Measurements from ENCODE around the gene ATP8B3. TPM values are rescaled to one million over a fixed set of nuclear protein-coding genes. Genes with fewer than 3 reads are reported as not detected.

ATP8B3 gene
- total RNA-seq, 1 donor from 2014 or later, result 0.52 TPM

DNA sequence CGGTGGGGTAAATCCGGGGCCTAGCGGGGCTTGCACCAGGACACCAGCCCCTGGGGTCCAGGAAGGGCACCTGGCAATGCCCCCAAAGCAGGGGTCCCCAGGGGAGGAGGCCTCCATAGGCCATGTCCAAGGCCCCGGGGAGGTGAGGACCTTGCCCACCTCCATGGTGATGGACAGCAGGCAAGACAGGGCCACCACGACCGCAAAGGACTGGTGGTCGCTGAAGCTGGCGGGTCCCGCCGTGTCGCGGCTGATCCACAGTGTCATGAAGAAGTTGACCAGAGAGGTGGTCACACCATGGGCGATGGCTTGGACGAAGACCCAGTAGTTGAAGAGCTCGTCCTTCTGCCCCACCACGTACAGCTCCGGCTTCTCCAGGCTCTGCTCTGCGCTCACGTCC lies 26.8 kb downstream of the ATP8B3 start:
- Histone ChIP-seq H3K36me3 (ENCODE audit: control insufficient read depth in 3 of 3, insufficient read depth in 3 of 3, low read length in 3 of 3) (no peaks in the 10 kb centered on the region), H3K9me3 (ENCODE audit: control insufficient read depth in 3 of 3, low read length in 3 of 3) (peaks cover 6 to 12% (median 7%) of the 10 kb centered on the region in 3 donors), H3K4me1 (ENCODE audit: control insufficient read depth in 3 of 3, insufficient read depth in 3 of 3, low read length in 3 of 3) (peaks cover 0 to 2% (median 0%) of the 10 kb centered on the region in 3 donors), H3K27me3 (ENCODE audit: control insufficient read depth in 3 of 3, insufficient read depth in 3 of 3, low read length in 3 of 3) (peaks cover 36 to 55% (median 50%) of the 10 kb centered on the region in 3 donors), H3K9ac (ENCODE audit: low read depth in 1 of 3, low read length in 3 of 3) (no peak overlapping the region), H3K4me3 (ENCODE audit: low read length in 3 of 3) (no peak overlapping the region), H3K27ac (ENCODE audit: low read depth, low read length) (no peak overlapping the region)

DNA sequence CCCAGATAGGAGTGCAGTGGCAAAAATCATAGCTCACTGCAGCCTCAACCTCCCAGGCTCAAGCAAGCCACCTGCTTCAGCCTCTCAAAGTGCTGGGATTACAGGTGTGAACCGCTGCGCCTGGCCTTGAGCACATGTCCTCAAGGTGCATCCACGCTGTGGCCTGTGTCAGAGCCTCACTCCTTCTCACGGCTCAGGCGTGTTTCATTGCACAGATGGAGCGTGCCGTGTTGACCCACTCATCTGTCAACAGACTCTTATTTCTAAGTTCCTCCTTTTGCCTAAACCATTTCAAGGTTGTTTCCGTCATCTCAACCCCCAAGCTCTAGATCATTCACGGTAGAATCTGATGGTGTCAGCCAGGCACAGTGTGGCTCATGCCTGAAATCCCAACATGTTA lies 28.2 kb downstream of the ATP8B3 start:
- Histone ChIP-seq H3K4me1 (ENCODE audit: control insufficient read depth in 3 of 3, insufficient read depth in 3 of 3, low read length in 3 of 3) (no peaks in the 10 kb centered on the region), H3K4me3 (ENCODE audit: low read length in 3 of 3) (no peak overlapping the region), H3K27me3 (ENCODE audit: control insufficient read depth in 3 of 3, insufficient read depth in 3 of 3, low read length in 3 of 3) (peaks cover 36 to 56% (median 55%) of the 10 kb centered on the region in 3 donors), H3K36me3 (ENCODE audit: control insufficient read depth in 3 of 3, insufficient read depth in 3 of 3, low read length in 3 of 3) (no peaks in the 10 kb centered on the region), H3K27ac (ENCODE audit: low read depth, low read length) (no peak overlapping the region), H3K9me3 (ENCODE audit: control insufficient read depth in 3 of 3, low read length in 3 of 3) (peaks cover 6 to 12% (median 7%) of the 10 kb centered on the region in 3 donors), H3K9ac (ENCODE audit: low read depth in 1 of 3, low read length in 3 of 3) (no peak overlapping the region)

DNA sequence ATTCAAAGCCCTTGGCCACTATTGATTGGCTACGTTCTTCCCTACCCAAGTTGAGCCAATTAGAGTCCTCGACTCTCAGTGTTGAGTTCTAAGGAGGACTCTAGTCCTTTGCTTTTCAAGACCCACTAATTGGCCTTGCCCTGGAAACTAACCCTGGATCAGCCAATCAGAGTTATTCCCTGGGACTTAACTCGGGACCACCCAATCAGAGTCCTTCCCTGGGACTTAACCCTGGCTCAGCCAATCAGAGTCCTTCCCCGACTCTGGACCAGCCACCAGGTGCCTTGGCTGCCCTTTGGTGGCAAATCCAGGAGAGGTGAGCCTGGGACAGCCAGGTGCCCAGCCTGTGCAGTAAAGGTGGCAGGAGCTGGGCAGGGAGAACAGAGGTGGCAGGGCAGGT lies 28.7 kb downstream of the ATP8B3 start:
- Histone ChIP-seq H3K4me3 (ENCODE audit: low read length in 3 of 3) (no peak overlapping the region), H3K27ac (ENCODE audit: low read depth, low read length) (no peak overlapping the region), H3K9ac (ENCODE audit: low read depth in 1 of 3, low read length in 3 of 3) (no peak overlapping the region), H3K4me1 (ENCODE audit: control insufficient read depth in 3 of 3, insufficient read depth in 3 of 3, low read length in 3 of 3) (no peaks in the 10 kb centered on the region), H3K36me3 (ENCODE audit: control insufficient read depth in 3 of 3, insufficient read depth in 3 of 3, low read length in 3 of 3) (no peaks in the 10 kb centered on the region), H3K27me3 (ENCODE audit: control insufficient read depth in 3 of 3, insufficient read depth in 3 of 3, low read length in 3 of 3) (peaks cover 33 to 56% (median 52%) of the 10 kb centered on the region in 3 donors), H3K9me3 (ENCODE audit: control insufficient read depth in 3 of 3, low read length in 3 of 3) (peaks cover 6 to 12% (median 7%) of the 10 kb centered on the region in 3 donors)

DNA sequence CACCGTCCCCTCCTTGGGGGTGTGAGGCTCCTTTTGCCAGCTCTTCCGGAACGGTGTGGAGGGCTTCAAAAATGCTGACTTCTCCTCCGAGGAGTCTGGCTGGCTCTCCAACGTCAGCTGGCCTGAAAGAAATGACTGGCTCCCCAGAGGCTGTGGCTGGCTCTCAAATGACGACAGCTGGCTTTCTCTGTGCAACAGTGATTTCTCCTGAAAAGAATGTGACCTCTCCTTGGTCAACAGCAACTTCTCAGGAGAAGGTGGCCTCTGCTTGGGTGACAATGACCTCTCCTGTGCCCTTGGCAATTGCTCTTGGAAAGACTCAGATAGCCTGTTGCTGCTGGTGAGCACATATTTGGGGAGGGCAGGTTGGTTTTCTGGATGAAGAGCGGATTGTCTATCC lies 29.6 kb downstream of the ATP8B3 start:
- Histone ChIP-seq H3K9ac (ENCODE audit: low read depth in 1 of 3, low read length in 3 of 3) (no peak overlapping the region), H3K36me3 (ENCODE audit: control insufficient read depth in 3 of 3, insufficient read depth in 3 of 3, low read length in 3 of 3) (no peaks in the 10 kb centered on the region), H3K27me3 (ENCODE audit: control insufficient read depth in 3 of 3, insufficient read depth in 3 of 3, low read length in 3 of 3) (peaks cover 36 to 60% (median 52%) of the 10 kb centered on the region in 3 donors), H3K4me1 (ENCODE audit: control insufficient read depth in 3 of 3, insufficient read depth in 3 of 3, low read length in 3 of 3) (no peaks in the 10 kb centered on the region), H3K4me3 (ENCODE audit: low read length in 3 of 3) (no peak overlapping the region), H3K27ac (ENCODE audit: low read depth, low read length) (no peak overlapping the region), H3K9me3 (ENCODE audit: control insufficient read depth in 3 of 3, low read length in 3 of 3) (peaks cover 6 to 12% (median 7%) of the 10 kb centered on the region in 3 donors)

DNA sequence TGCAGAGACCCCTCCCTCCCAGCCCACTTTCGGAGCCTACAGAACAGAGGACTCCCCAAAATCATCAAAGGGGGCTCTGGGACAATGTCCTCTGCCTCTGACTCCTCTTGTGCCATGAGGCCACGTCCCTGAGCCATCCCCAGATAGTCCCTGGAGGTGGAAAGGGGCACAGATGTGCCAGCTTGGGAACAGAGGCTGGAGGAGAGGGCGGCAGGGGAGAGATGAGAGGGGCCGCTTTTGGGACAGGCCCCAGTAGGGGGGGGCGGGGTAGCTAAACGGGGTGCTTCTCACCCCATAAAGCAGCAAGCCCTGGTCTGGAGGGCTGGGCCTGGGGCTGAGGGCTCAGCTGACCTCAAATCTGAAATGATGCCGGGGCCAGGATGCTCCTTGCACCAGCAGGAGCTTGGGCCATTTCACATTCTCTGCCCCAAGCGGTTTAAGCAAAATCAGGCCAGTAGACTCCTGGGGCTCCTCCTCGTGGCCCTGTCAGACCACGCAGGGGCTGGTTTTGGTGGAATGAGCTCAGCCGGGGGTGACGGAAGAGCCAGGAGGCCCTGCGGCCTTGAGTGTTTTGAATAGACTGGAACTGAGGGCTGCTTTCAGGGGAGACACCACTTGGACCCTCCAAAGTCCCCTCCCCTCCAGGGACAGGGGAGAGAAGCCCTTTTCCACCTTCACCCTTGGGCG lies 31.7 kb downstream of the ATP8B3 start:
- Histone ChIP-seq H3K36me3 (ENCODE audit: control insufficient read depth in 3 of 3, insufficient read depth in 3 of 3, low read length in 3 of 3) (no peaks in the 10 kb centered on the region), H3K4me1 (ENCODE audit: control insufficient read depth in 3 of 3, insufficient read depth in 3 of 3, low read length in 3 of 3) (no peaks in the 10 kb centered on the region), H3K27ac (ENCODE audit: low read depth, low read length) (no peak overlapping the region), H3K9ac (ENCODE audit: low read depth in 1 of 3, low read length in 3 of 3) (no peak overlapping the region), H3K4me3 (ENCODE audit: low read length in 3 of 3) (no peak overlapping the region), H3K9me3 (ENCODE audit: control insufficient read depth in 3 of 3, low read length in 3 of 3) (peaks cover 6 to 12% (median 7%) of the 10 kb centered on the region in 3 donors), H3K27me3 (ENCODE audit: control insufficient read depth in 3 of 3, insufficient read depth in 3 of 3, low read length in 3 of 3) (peaks cover 48 to 67% (median 66%) of the 10 kb centered on the region in 3 donors)

DNA sequence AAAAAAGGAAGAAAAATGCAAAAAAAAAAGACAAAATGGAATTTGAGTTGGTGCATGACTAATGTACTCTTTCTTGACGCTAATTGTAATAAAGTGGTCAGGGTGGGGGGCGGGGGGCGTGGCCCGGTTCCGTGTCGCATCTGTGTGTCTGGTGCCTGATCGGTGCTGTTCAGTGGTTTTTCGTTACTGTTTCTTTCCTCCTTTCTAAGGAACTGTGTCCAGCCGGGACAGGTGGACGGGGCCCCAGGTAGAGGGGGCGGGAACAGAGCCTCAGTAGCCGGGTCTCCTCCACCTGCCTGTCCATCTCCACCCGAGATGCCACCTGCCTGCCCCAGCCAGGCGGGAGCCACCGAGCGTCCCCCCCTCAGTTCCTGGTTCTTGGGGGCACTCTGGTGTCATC lies 32.5 kb downstream of the ATP8B3 start:
- H3K9ac ChIP-seq (ENCODE audit: low read depth in 1 of 3, low read length in 3 of 3), result no peak overlapping the region
- peaks cover 47 to 68% (median 64%) of the 10 kb centered on the region in 3 donors for H3K27me3 ChIP-seq (ENCODE audit: control insufficient read depth in 3 of 3, insufficient read depth in 3 of 3, low read length in 3 of 3)
- peaks cover 6 to 12% (median 9%) of the 10 kb centered on the region in 3 donors for H3K9me3 ChIP-seq (ENCODE audit: control insufficient read depth in 3 of 3, low read length in 3 of 3)
- no peak overlapping the region for H3K4me3 ChIP-seq (ENCODE audit: low read length in 3 of 3)
- no peaks in the 10 kb centered on the region for H3K4me1 ChIP-seq (ENCODE audit: control insufficient read depth in 3 of 3, insufficient read depth in 3 of 3, low read length in 3 of 3)
- no peaks in the 10 kb centered on the region for H3K36me3 ChIP-seq (ENCODE audit: control insufficient read depth in 3 of 3, insufficient read depth in 3 of 3, low read length in 3 of 3)
- no peak overlapping the region for H3K27ac ChIP-seq (ENCODE audit: low read depth, low read length)

DNA sequence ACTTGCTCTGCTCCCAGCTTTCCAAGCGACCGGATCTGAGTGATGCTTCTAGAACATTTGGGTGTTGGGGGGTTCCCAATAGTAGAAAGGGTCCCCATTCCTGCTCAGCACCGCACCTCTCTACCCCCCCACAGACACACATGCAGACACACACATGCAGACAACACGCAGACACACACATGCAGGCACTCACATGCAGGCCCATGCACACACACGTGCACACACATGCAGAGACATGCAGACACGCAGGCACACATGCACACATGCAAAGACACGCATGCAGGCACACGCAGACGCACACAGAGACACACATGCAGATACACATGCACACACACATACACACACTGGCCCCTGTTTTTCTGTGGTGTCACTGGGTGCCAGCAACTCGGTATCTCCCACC lies 34.9 kb downstream of the ATP8B3 start:
- no peak overlapping the region for H3K27ac ChIP-seq (ENCODE audit: low read depth, low read length)
- no peak overlapping the region for H3K4me3 ChIP-seq (ENCODE audit: low read length in 3 of 3)
- H3K36me3 ChIP-seq (ENCODE audit: control insufficient read depth in 3 of 3, insufficient read depth in 3 of 3, low read length in 3 of 3), result no peaks in the 10 kb centered on the region
- no peaks in the 10 kb centered on the region for H3K4me1 ChIP-seq (ENCODE audit: control insufficient read depth in 3 of 3, insufficient read depth in 3 of 3, low read length in 3 of 3)
- no peak overlapping the region for H3K9ac ChIP-seq (ENCODE audit: low read depth in 1 of 3, low read length in 3 of 3)
- H3K27me3 ChIP-seq (ENCODE audit: control insufficient read depth in 3 of 3, insufficient read depth in 3 of 3, low read length in 3 of 3), result peaks cover 41 to 70% (median 58%) of the 10 kb centered on the region in 3 donors
- H3K9me3 ChIP-seq (ENCODE audit: control insufficient read depth in 3 of 3, low read length in 3 of 3), result peaks cover 3 to 6% (median 6%) of the 10 kb centered on the region in 3 donors

DNA sequence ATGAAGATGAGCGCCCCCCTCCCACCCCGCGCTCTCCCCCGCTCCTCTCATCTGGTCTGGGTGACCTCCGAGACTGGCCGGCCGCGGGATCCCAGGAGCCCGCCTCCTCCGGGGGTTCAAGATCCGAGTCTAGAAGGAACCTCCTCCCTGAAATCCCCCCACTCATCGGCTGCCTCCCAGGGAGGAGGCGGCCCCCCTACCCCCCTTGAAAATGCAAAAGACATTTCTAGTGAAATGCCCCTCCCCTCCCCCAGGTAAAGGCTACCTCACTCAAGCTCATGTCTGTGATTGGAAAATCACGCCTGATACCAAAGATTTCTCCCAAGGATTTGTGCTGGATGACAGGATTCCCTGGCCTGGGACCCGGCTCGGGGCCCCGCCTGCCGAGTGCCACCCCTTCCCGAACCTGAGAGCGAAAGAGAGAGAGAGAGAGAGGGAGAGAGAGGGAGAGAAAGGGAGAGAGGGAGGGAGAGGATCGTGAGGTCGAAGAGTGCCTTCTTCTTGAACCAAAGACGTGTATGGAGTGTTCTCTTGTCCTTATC lies 35.4 kb downstream of the ATP8B3 start:
- H3K9ac ChIP-seq (ENCODE audit: low read depth in 1 of 3, low read length in 3 of 3), result no peak overlapping the region
- H3K4me1 ChIP-seq (ENCODE audit: control insufficient read depth in 3 of 3, insufficient read depth in 3 of 3, low read length in 3 of 3), result no peaks in the 10 kb centered on the region
- H3K36me3 ChIP-seq (ENCODE audit: control insufficient read depth in 3 of 3, insufficient read depth in 3 of 3, low read length in 3 of 3), result no peaks in the 10 kb centered on the region
- no peak overlapping the region for H3K4me3 ChIP-seq (ENCODE audit: low read length in 3 of 3)
- peaks cover 1 to 3% (median 1%) of the 10 kb centered on the region in 3 donors for H3K9me3 ChIP-seq (ENCODE audit: control insufficient read depth in 3 of 3, low read length in 3 of 3)
- peaks cover 38 to 66% (median 54%) of the 10 kb centered on the region in 3 donors for H3K27me3 ChIP-seq (ENCODE audit: control insufficient read depth in 3 of 3, insufficient read depth in 3 of 3, low read length in 3 of 3)
- H3K27ac ChIP-seq (ENCODE audit: low read depth, low read length), result no peak overlapping the region

DNA sequence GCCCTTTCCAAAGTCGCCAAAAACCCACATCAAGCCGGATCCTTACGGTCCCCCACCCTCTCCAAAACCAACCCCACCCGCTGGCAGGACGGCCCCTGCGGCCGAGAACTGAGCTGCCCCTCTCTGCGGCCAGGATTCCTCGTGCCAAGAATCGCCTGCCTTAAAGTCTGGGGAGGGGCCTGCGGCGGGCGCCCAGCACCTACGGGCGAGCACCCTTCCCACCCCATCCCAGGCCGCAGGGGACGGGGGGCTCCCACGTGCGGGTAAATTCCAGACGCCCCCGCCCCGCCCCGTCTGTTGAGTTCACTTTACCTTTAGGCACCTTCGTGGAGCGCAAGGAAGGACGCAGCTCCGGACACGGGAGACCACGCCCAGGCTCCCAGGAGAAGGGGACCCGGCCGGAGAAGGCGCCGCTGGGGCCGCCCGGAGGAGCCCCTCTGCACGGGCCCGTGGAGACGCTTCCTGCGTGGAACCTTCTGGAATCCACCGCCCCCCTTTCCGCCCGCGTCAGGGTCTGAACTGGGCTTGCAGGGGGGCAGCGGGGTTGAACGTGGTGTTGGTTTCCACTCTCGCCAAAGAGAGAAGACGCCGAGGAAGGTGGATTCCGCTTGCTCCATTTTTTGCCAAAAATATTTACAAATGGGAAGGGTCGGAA lies 36.0 kb downstream of the ATP8B3 start:
- H3K4me3 ChIP-seq (ENCODE audit: low read length in 3 of 3), result no peak overlapping the region
- no peak overlapping the region for H3K27ac ChIP-seq (ENCODE audit: low read depth, low read length)
- no peak overlapping the region for H3K9ac ChIP-seq (ENCODE audit: low read depth in 1 of 3, low read length in 3 of 3)
- peaks cover 38 to 65% (median 53%) of the 10 kb centered on the region in 3 donors for H3K27me3 ChIP-seq (ENCODE audit: control insufficient read depth in 3 of 3, insufficient read depth in 3 of 3, low read length in 3 of 3)
- peaks cover 0 to 7% (median 2%) of the 10 kb centered on the region in 3 donors for H3K9me3 ChIP-seq (ENCODE audit: control insufficient read depth in 3 of 3, low read length in 3 of 3)
- H3K4me1 ChIP-seq (ENCODE audit: control insufficient read depth in 3 of 3, insufficient read depth in 3 of 3, low read length in 3 of 3), result no peaks in the 10 kb centered on the region
- no peaks in the 10 kb centered on the region for H3K36me3 ChIP-seq (ENCODE audit: control insufficient read depth in 3 of 3, insufficient read depth in 3 of 3, low read length in 3 of 3)

Measured in skeletal muscle tissue (tissue), 4 donors.